Left colon (tissue), 2 donors: ENCODE measurements around the gene STAP2. TPM values are rescaled to one million over a fixed set of nuclear protein-coding genes. Genes with fewer than 3 reads are reported as not detected.
A peak's percentile ranks its signal among the peaks of the same experiment; 100 is the strongest.

ENCODE experiments used
- ATAC-seq: fragments of 200-7000 bp; cut with Tn5 transposase; one replicate; pipeline ENCODE4 v1.9.1; 2020; ENCODE audit warnings: mild to moderate bottlenecking, moderate library complexity
- DNase-seq, 2 donors: peaks; one replicate each; pipeline ENCODE4 v3.0.0-alpha.2; 2020
- intact Hi-C, 2 donors: fragments of 100-400 bp; cut with DNase I in 1 of 2; cut with micrococcal nuclease in 1 of 2; formaldehyde crosslinking; loops; one replicate each; pipeline versions ENCODE4 v1.11.2 to v1.14.0; 2022; cut with DNase I, micrococcal nuclease
- total RNA-seq, 2 donors: library from RNA; stranded (reverse); fragmentation: NEBNext Ultra II Directional; extraction: Animal tissue kit (Norgen Biotek cat#: 25700); gene quantifications; one replicate each; pipeline ENCODE4 v1.2.1, GENCODE V29; 2021
- donor health status: DM: no; HTN: no; CAD: no.
- donor health status: DM: yes; HTN: yes; CAD: no.

STAP2 gene
- total RNA-seq, 2 donors from 2014 or later = 222 to 249 TPM

DNA sequence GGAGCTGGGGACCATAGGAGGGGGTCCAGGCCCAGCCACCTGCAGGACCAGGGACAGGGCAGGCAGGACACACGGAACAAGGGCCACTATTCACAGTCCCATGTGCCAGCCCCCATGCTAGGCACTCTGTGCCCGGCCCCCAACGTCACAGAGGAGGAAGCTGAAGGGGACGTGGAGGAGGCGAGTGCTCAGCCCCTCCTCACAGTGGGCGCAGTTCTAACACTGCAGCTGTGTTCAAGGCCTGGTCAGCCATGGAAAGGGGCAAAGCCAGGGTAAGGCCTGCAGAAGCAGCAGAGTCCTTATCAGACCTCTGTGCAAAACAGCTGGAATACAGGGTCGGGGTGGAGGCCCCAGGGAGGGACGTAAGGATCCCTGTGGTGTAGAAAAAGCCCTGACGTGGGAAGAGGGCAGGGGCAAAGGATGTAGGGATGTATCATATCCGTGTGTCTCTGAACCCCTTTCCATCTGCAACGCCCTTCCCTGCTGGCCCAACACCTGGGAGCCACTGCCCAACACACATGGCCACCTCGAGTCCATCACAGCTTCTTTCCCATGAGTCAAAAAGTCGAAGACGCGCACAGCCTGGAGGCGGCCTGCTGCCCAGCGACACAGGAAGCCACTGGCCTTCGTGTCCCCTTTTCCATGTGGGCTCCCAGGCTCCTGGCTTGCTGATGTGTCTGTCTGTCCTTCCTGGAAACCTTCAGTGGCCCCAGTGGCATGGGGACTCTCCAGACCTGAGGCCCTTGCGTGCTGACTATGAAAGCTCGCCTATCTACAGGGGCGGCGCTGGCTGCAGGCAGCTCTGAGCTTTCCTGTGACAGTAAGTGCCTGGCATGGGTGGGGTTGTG is 33.8 kb upstream of the STAP2 start:
- DNase-seq (no peak), ATAC-seq (no peak)
- intact Hi-C loops = no loop called here

DNA sequence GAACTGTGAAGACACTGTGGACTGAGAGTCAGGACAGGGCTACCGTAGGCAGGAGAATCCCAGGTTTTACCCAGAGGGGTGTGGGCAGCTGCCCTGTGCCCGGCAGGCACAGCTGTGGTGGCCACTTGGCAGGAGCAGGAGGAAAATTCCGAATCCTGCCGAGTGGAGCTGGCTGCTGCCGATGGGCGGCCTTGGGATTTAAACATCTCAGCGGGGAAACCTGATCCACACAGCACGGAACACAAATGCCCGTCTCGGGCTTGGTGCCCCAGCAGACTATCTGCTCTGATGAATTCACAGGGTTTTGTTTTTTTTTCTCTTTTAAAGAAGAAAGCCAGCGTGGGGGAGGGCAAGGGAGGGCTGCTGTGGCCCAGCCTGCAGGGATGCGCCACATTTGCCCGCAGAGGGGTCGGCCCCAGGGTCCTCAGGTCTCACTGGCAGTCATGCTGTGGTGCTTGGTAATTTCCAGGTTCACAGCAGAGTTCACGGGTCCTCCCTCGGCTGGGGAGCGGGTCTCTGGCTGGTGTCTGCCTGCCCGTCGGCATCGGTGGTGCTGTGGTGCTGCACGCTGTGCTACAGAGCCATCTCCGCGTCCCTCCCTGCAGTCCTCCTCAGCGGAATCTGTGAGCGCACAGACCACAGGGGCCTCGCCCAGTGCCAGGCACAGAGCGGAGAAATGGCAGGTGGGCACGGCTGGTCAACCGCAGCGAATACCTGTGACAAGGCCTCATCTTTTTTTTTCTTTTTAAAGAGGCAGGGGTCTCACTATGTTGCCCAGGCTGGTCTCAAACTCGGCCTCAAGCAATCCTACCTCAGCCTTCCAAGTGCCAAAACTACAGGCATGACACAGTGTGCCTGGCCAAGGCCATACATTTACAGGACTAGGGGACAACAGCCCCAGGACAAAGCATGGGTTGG is 32.9 kb upstream of the STAP2 start:
- DNase-seq = no peak
- intact Hi-C loops = no loop called here
- ATAC-seq = no peak

DNA sequence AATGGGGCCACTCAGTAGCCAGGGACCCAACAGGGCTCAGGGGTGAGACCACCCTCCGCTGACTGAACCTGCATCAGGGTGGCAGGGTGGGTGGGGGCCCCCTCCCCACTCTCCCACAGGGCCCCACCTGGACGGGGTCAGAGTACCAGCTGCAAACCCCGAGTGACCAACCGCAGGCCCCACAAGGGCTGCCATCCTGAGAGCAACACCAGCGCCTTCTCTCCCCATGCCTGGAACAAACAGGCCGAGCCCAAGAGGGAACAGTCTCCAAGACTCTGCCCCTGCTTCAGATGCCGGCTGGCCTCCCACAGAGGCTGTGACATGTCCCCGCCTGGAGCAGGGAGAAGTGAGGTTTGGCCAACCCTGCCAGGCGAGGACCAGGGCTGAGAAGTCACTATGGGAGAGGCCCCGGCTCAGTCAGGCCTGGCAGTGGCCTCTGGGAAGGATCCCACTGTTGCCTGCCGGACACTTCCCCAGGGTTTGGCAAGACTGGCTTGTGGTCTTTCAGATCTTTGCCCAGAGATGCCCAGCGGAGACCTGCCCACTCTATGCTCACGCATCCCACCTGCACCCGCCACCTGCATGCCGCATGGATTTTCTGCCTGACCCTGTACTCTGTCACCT is 31.9 kb upstream of the STAP2 start:
- intact Hi-C loops = no loop called here
- no peak for DNase-seq
- ATAC-seq = no peak

DNA sequence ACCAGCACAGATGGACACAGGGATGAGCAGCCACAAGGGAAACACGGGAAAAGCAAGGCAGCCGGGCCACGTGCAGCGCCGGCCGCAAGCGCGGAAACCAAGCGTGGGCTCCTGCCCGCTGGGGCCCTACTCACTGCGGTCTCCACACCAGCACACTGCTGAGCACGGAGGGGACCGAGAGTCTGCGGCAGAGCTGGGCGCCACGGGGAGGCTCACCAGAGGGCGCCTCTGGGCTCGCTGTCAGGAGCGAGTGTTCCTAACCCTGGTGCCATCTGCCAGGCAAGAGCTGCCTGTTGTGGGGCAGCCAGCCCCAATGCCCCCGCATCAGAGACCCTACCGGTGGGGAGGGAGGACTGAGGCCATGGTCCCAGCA is 31.2 kb upstream of the STAP2 start:
- intact Hi-C loops = no loop called here
- ATAC-seq (peak; percentile 63), DNase-seq (peak in 1 of 2 donors; percentile 76)

DNA sequence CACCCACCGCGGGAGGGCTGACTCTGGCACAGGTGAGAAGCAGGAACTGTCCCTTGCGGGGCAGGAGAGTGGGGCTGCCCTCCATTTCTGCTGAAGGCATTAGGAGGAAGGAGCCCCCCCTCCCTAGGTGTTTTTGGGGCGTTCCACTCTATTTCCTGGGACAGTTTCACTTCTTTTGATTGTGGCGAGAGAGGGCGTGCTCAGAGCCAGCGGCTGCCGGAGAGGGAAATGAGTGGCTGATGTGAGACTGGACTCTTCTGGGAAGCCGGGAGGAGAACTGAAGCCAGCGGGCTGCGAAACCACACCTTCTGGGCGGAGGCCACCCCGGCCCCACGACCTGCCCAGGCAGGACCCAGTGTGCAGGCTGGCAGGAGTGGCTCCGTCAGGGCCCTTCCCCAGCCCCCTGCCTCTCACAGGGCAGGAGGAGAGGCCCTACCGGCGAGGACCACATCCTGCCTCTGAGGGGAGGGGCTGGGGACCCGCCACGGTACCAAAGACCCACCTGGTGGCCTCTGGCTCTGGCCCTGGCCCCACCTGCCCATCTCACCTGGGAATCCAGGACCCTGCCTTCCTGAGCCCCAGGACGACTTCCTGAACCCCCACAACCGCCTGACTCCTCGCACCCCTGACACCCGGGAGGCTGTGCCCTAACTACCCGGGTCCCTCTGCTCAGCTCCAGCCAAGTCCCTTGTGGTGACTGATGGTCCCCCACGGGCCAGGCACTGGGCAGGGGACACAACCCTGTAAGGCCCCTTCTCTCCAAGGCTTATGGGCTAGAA is 30.7 kb upstream of the STAP2 start:
- intact Hi-C loops = no loop called here
- peak; percentile 76 to 86 for DNase-seq
- ATAC-seq = peak; percentile 85

DNA sequence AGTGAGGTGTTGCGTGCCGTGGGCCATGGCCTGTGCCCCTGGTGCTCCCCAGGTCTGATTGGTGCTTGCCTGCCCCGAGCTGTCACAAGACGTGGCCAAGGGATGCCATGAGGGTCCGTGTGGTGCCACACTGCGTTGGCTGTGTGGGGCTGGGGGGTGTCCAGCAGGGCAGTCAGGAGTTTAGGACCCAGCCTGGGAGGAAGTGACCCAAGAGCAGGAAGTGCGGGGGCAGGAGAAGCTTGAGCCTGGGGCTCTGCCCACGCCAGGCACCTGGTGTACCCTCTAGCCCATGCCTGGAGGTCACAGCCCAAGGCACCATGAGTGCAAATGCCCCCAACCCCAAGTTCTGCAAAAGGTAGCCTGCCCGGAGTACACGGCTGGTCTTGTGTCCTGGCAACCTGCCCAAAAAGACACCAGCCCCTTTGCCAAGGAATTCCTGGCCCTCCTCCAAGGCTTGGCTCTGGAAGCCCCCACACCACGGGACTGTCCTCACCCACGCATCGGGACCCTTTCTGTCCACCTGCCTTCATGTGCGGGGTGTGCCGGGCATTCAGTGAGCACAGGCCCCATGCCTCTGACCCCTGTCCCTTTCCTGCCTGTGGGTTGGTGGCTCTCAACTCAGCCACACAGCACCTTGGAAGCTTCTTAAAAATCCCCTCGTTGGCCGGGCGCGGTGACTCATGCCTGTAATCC is 29.6 kb upstream of the STAP2 start:
- ATAC-seq (no peak), DNase-seq (no peak)
- intact Hi-C loops = no loop called here

DNA sequence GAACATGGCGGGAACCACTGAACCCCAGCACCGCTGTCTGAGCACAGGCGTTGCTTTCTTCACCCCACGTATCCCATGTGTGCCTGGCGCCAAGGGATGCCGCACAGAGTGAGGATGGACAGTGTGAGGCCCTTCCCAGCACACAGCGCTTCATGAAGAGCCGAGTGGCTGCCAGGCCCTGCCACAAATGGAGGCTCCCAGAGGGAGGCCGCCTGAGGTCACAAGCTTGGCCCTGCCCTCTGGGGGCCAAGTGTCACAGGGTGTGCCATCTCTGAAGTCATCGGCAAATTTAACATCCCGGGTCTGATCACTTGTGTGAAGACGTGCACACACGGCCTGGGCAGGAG is 29.1 kb upstream of the STAP2 start:
- intact Hi-C loops = no loop called here
- ATAC-seq (no peak), DNase-seq (no peak)

DNA sequence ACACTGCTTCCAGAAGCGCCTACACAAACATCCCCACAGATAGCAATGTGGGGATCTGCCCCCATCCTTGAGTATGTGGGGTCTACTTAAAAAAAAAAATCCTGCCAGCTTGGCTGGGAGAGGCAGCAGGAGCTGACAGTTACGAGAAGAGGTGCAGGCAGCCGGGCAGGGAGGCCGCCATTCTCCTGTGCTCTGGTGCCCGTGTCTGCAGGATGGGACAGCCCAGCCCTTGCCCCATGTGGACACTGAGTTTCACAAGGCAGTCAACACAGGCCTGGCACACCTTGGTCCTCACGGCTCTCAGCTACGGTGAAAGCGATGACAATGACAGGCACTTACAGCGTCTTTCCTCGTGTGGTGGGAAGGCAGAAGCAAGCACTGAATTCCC is 28.7 kb upstream of the STAP2 start:
- intact Hi-C loops = no loop called here
- ATAC-seq (no peak), DNase-seq (no peak)

DNA sequence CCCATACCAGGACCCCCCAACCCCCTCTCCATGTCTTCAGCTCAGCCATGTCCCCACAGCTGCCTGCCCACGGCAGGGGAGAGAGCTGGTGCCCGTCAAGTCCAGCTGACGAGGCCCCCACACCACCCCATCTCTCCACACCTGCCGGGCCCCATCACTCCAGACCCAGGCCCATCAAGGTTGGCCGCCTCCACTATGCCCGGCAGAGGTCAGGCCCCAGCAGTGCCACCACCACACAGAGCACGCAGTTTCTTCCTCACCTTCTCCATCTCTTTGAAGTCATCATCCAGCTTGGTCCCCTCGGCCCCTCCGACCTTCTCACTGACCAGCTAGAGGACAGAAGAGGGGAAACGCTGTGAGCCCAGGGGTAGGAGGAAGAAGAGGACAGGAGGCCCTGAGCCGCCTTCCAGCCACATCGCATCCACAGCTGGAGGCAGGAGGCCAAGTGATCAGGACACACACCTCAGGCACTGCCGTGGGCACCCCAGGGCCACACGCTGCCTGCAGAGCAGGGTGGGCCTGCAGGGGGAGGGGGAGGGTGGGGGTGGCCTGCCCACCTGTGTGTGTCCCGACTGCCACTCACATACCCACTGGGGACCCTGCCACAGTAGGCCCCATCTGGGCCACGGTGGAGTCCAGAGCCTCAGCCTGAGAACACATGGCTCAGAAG is 28.2 kb upstream of the STAP2 start:
- ATAC-seq (no peak), DNase-seq (no peak)
- intact Hi-C loops = no loop called here

DNA sequence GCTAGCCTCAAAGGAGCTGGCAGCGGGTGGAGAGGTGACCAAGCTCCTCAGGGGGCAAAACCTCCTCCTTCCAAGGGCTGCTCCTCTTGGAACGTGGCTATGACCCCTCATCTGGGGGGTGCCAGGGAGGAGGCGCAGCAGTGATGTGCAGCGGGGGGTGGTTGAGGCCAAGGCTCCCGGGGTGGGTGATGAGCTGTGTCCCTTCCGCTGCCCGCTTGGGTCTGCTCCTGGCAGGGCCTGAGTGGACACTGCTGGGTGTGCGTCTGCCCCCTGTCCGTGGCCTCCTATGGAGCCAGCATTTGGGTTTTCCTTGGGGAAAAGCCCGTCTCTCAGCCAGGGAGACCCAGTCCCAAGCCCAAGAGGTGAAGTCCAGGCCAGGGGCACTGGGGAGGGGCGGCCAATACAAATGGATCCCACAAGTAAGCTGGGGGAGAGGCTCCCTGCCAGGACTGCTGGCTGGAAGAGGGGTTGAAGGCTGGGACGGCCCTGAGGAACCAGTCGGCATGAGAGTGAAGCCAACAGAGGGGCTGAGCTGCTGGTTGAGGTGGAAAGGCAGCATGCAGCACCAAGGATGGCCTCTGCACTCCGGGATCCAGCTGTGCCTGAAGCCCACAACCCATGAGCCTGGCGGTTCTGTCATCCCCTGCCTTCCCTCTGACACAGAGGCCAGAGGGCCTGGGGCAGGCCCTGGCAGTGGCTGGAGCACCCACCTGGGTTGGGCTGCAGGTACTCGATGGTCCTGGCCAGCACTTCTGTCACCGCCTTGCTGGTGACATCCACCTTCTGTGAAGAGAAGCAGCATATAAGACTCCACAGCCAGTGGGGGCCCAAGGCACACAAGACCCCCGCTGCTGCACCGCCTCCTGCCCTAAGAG is 27.4 kb upstream of the STAP2 start:
- ATAC-seq (no peak), DNase-seq (no peak)
- intact Hi-C loops = no loop called here

DNA sequence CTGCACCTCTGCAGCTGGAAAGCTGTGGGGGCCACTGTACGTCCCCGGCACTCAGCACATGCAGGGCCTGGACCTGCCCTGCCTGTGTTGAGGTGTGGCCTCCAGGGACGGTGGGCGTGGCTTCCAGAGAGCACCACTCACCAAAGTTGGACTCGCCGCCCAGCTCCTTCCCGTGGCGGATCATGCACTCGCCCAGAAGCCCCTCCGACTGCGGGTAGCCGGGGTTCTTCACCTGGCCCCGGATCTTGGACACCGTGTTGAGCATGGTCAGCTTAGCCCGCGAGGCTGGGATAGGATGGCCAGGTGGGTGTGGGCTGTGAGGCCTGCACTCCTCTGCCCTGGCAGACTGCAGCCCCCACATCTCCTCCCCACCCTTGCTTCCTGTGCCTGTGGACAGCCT is 26.7 kb upstream of the STAP2 start:
- DNase-seq (peak in 1 of 2 donors; percentile 66), ATAC-seq (peak; percentile 25)
- intact Hi-C loops = no loop called here

DNA sequence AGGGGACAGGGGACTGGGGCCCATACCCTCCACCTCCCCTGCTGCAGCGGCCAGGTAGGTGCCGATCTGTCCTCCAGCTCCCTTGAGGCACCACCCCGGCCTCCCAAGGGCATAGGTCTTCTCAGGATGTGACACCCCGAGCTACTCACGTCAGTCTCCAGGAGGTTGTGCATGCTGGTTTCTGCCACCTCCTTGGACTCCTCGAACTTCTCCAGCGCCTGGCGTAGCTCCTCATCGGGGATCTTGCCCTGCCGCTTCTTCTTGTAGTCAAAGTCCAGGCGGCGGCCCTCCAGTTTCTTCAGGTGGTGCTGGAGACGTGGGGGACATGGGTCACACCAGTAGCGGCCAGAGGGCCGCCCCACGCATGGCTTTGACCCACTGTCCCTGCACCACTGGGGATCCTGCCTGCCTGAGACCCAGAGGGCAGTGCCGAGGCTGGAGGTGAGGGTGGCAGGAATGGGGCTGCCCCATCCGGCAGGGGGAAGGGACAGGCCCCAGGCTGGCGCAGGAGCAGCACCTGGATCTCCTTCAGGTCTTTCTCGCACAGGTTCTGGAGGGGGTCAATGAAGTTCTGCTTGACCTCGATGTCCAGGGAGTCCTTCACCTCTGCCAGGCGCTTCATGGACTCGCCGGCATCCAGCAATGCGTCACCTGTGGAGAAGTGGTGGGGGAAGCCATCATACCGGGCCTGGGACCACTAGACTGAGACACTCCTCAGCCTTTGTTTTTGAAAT is 25.1 kb upstream of the STAP2 start:
- no peak for DNase-seq
- ATAC-seq = no peak
- intact Hi-C loops = no loop called here

DNA sequence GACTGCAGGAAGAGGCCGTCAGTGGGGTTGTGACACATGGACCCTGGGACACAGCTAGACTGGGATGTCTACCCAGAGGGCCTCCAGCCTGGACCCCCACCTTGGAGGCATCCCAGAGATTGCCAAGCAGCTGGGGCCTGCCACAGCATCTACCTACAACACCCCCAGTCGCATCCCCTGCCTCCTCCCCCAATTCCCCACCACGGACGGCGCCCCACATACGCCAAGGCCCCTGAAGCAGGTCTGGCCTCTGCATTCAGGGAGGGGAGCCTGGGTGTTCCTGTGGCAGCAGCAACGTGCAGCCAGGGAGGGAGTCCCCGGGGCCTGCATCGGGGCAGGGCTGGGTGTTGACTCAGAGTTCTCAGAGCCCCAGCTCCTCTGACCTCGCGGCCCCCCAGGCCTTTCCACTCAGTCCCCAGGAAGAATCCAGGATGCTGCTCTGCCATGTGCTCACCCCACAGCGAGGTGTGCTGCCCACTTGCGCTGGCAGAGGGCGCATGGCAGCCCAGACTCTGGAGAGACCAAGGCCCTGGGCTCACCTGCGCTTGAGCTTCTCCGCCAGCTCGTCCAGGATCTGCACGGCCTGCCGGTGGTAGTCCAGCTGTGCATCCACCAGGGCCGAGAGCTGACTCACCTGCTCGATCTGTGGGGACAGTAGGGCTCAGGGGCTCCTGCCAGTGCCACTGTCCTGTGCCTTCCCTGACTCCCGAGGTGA is 24.4 kb upstream of the STAP2 start:
- ATAC-seq (peak; percentile 16), DNase-seq (no peak)
- intact Hi-C loops = no loop called here

DNA sequence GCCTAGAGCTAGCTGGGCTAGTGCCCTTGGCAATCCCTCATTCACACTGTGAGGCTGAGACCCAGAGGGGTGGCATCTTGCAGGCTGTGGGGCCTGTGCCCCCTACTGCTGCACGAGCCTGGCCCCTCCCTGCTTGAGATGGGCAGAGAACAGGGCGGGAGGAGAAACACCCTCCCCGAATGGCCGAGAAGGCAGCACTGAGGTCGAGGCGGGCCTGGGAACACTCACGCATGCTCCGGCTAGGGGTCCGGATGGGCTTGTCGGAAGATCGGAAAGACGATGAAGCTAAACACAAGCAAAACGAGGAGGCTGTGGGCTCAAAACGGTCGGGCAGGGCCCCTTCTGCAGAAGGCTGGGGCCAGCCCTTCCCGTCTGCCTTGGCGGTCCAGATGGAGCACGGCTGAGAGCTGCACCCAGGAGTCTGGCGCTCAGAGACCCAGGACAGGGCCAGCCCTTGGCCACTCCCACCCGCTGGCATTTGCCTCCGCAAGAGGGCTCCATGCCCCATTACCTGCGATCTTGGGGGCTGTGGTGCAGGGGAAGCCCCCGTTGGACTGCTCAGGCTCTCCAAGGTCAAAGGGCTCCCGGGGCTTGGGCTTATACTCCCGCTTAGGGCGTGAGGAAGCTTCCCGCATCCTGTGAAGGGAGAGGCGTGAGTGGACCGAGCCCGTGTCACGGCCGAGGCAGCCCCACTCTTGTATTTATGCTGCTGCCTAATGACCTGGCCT is 23.6 kb upstream of the STAP2 start:
- DNase-seq = no peak
- ATAC-seq = peak; percentile 4
- intact Hi-C loops = no loop called here
